Gastrocnemius medialis (tissue), 4 donors: Measurements from ENCODE around the gene TOR1B.

Experiments used
- CTCF ChIP-seq, 5 experiments: fragments of 450-650 bp in 3 of 5; fragments of 200-600 bp in 2 of 5; sonication (generic) in 2 of 5; IDR thresholded peaks in 4 of 5; conservative IDR thresholded peaks in 1 of 5; 1 replicate in 4 of 5; 2 replicates in 1 of 5; pipeline ENCODE4 v1.5.1; 2016 to 2019; ENCODE audit warnings: antibody characterized with exemption in 5 of 5, mild to moderate bottlenecking in 3 of 5, moderate library complexity in 3 of 5
- POLR2A ChIP-seq, 2 donors: fragments of 450-650 bp; IDR thresholded peaks; one replicate each; pipeline ENCODE4 v1.6.1; 2017; ENCODE audit warnings: antibody characterized with exemption in 2 of 2, mild to moderate bottlenecking in 2 of 2, moderate library complexity in 2 of 2

- no peak for TF ChIP-seq CTCF (IDR thresholded peaks at IDR 0.05 in 4 of 5, conservative IDR thresholded peaks at IDR 0.05 in 1 of 5)
- no peak for TF ChIP-seq POLR2A (IDR thresholded peaks at IDR 0.05)
Measured at GRCh38 chr9:129812385-129812784, 9.4 kb downstream of the TOR1B start.
